RWPE1 (cell line): ENCODE results near the gene TRPC4AP.

Experiments used
- CTCF ChIA-PET: fragments of 350-600 bp; sonication (Branson Sonifier 250); formaldehyde crosslinking; extraction: SDS; loops from one replicate; lab custom pipeline; 2021; lab: Yijun Ruan, JAX
- POLR2A ChIA-PET: fragments of 400-600 bp; formaldehyde crosslinking; extraction: SDS; loops from one replicate; lab custom pipeline; 2020; ENCODE audit warnings: antibody characterized with exemption; ENCODE audit not compliant: low non-redundant PET; lab: Yijun Ruan, JAX
- DNase-seq: peaks from one replicate; pipeline ENCODE4 v3.0.0; 2012; ENCODE audit warnings: low spot score
- H3K27ac ChIP-seq: fragments of 450-650 bp; 2 replicates; pipeline ENCODE4 v1.5.1; 2017
- TF ChIP-seq, protein P1 (sequence below): fragments of 450-650 bp; conservative IDR thresholded peaks from 2 replicates; pipeline ENCODE4 v1.5.1; 2017; ENCODE audit warnings: low read depth, mild to moderate bottlenecking

The TRPC4AP gene

DNA sequence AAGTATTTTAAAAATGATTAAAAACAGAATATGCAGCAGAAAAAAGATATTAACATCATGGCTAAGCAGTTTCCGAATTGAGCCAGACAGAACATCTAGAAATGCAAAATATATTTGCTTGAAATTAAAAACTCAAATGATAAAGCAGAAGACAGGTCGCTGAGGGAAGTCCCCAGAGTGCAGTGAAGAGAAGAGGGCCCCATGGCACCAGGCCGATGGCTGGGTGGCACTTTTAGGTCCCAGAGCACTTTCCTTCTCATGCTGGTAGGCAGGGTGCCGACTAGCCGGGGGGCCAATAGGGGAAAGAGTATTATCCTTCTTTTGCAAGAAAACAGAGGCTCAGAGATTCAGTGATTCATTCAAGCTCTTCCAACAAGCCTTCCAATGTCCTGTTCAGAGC lies 78.1 kb downstream of the TRPC4AP start:
- no peak for DNase-seq
- H3K27ac ChIP-seq, result no peak overlapping the region
- ChIA-PET CTCF (no interaction called here), POLR2A (interaction anchor here (0.5 kb wide), 1 partner anchor 17 kb away, joined by 3 read pairs; no protein-coding TSS in a partner anchor)
- TF ChIP-seq, protein P1, sequence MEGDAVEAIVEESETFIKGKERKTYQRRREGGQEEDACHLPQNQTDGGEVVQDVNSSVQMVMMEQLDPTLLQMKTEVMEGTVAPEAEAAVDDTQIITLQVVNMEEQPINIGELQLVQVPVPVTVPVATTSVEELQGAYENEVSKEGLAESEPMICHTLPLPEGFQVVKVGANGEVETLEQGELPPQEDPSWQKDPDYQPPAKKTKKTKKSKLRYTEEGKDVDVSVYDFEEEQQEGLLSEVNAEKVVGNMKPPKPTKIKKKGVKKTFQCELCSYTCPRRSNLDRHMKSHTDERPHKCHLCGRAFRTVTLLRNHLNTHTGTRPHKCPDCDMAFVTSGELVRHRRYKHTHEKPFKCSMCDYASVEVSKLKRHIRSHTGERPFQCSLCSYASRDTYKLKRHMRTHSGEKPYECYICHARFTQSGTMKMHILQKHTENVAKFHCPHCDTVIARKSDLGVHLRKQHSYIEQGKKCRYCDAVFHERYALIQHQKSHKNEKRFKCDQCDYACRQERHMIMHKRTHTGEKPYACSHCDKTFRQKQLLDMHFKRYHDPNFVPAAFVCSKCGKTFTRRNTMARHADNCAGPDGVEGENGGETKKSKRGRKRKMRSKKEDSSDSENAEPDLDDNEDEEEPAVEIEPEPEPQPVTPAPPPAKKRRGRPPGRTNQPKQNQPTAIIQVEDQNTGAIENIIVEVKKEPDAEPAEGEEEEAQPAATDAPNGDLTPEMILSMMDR, result no peak

DNA sequence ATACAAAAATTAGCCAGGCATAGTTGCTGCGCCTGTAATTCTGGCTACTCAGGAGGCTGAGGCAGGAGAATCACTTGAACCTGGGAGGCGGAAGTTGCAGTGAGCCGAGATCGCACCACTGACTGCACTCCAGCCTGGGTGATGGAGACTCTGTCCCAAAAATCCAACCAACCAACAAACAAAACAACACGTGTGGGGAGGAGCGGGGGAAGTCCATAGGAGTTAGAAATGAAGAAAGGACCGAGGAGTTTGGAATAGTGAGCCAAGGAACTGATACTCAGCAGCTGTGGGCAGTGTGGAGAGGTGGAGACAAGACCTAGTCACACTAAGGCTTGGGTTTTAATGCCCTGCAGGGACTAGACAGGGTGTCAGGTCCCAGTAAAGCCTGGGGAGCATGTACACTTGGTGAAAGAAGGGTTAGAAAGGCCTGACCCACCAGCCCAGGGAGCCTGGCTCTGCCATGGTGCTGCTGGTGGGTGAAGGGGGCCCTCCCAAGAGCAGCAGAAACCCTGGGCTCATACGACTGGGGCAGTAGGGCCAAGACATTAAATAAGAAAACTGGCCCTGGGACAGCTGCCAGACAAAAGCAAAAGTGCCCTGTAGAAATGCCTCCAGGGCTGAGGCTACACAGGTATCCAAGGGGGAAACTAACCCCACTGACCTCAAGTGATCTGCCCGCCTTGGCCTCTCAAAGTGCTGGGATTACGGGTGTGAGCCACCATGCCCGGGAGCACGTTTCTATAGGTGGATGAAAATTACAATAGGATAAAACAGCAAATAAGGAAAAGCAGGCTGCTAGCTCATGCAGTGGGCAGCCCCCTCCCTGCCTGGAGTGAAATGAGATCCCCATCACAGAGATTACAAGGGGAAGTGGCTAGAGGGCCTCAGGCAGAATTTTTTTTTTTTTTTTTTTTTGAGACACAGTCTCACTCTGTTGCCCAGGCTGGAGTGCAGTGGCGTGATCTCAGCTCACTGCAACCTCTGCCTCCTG lies 78.9 kb downstream of the TRPC4AP start:
- no peak overlapping the region for H3K27ac ChIP-seq
- POLR2A ChIA-PET, result no interaction called here
- DNase-seq, result no peak
- CTCF ChIA-PET, result interaction anchor here (0.7 to 1.1 kb wide), 2 partner anchors 45 to 178 kb away, joined by 3 to 4 read pairs; no protein-coding TSS in a partner anchor
- TF ChIP-seq, protein P1, result no peak

GRCh38 chr20:35012227-35013069 lies 80.2 kb downstream of the TRPC4AP start:
- TF ChIP-seq, protein P1, result no peak
- no peak overlapping the region; the same call in 1 of the 2 replicates for H3K27ac ChIP-seq
- POLR2A ChIA-PET, result interaction anchor here (1.1 kb wide), 1 partner anchor 12 kb away, joined by 4 read pairs; no protein-coding TSS in a partner anchor
- DNase-seq, result no peak
- CTCF ChIA-PET, result interaction anchor here (0.6 kb wide), 2 partner anchors 41 to 690 kb away, joined by 3 read pairs; no protein-coding TSS in a partner anchor

DNA sequence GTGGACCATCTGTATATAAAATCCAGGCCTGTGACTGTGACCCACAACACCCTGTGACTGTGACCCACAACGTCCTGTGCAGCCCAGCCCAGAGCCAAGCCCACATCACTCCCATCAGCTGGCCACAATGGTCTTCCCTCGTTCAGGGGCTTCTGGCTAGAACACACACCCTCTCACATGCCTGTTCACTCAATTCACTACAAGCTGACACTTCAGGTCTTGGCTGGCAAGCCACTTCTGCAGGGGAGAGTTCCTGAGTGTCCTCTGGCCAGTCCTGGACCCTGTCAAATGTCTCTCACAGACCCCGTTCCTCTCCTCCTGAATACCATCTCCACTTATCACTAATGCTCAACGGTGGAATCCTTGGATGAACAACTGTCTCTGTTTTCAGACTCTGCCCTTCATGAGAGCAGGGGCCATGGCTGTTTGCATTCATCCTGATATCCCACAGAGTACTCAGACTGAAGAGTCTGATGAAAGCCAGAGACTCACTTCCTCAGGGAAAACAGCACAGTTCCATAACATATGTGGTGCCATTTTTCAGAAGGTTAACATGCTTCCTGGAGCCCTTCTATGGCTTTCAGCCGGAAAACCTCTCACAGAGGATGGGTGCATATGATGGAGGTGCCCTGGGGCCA lies 80.9 kb downstream of the TRPC4AP start:
- TF ChIP-seq, protein P1, result no peak
- H3K27ac ChIP-seq, result no peak overlapping the region
- DNase-seq, result no peak
- POLR2A ChIA-PET, result interaction anchor here (1.1 kb wide), 1 partner anchor 11 kb away, joined by 4 read pairs; no protein-coding TSS in a partner anchor
- CTCF ChIA-PET, result interaction anchor here (1.4 kb wide), 1 partner anchor 10 kb away, joined by 4 read pairs; no protein-coding TSS in a partner anchor

GRCh38 chr20:35010405-35011192 lies 82.0 kb downstream of the TRPC4AP start:
- peak overlapping the region; percentile 1; the same call in 1 of the 2 replicates for H3K27ac ChIP-seq
- POLR2A ChIA-PET, result no interaction called here
- TF ChIP-seq, protein P1, result no peak
- CTCF ChIA-PET, result interaction anchor here (0.7 to 1.4 kb wide), 2 partner anchors 8 to 85 kb away, joined by 3 to 4 read pairs; no protein-coding TSS in a partner anchor
- DNase-seq, result no peak
